CD4-positive, alpha-beta T cell treated with Interferon alpha-2 for 1 hour (primary cell): ENCODE measurements around the gene KAZN.

Experiments
- DNase-seq, 2 donors: peaks; one replicate each; pipeline ENCODE4 v3.0.0-alpha.2; 2020 to 2022

The KAZN gene

DNA sequence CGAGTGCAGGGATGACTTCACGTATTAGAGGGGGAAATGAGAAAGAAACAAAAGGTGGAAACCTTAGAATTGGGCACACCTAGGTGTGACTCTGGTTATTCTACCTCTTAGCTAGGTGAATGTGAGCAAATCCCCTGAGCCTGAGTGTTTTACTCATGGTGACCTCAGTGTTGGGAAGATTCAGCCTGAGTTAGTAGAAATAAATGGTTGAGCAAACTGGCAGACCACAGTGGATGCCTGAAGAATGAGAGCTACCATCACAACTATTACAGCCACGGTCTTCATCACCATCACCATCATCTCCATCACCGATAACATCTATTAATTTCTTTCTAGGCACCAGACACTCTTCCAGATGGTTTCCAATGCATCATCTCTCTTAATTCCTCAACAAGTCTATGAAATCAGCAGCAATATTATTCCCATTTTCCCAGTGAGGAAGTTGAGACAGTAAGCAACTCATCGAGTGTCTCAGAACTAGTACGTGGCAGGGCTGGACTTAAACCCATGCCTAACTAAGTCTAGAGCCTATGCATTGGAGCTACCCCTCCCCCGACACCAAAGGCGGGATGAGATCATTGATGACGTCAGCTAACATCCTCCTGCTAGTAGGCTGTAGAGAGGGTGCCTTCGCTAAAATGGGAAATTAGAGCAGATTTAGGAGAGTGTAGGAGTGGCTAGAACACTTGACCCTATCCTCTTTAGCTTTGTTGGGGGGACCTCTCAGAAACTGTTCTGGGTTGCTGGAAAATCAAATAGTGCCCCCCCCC lies 7.9 kb upstream of the KAZN start:
- DNase-seq, result no peak

- DNase-seq, result no peak
Measured at GRCh38 chr1:14591600-14591999, 6.9 kb upstream of the KAZN start.

- no peak for DNase-seq
Measured at GRCh38 chr1:14592004-14592631, 6.4 kb upstream of the KAZN start.

- DNase-seq, result no peak
Measured at GRCh38 chr1:14593302-14593701, 5.2 kb upstream of the KAZN start.

- DNase-seq, result no peak
Measured at GRCh38 chr1:14594045-14594444, 4.4 kb upstream of the KAZN start.

DNA sequence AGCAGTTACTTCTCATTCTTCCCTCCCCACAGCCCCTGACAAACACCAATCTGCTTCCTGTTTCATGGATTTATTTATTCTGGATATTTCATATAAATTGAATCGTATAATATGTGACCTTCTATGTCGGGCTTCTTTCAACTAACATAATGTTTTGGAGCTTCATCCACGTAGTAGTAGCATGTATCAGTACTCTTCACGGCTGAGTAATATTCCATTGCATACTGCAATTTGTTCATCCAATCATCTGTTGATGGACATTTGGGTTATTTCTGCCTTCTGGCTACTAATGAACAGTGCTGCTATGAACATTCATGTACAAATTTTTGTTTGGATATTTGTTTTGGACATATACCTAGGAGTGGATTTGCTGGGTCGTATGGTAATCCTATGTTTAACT lies 1.9 kb upstream of the KAZN start:
- DNase-seq, result no peak

DNA sequence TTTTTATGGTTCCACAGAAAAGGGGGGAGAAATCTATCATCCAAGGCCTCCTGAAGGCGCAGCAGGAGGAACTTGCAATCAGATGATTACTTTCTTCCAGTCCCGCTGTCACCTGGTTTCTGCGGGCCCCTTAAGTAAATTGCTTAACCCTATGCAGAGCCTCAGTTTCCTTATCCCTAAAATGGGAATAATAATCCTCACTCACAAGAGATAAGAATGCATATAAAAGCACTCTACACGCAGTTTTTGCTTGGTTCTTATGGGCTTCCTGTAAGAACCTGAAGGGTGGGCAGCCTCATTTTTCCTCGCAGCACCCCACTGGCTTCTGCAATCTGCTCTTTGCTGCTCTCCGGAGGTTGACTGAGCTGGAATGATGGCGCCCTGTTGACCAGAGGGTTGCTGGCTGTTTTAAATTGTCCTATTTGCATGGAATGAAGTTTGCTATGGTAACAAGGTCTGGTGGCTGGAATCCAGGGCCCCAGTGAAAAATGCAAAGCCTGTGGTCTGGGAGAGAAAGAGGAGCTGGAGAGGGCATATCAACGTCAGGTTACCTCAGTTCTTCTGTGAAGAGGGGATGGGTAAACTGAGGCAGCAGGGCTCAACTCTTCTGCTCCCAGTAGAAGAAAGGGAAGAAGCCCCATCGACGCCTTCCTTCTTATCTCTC lies 1.0 kb upstream of the KAZN start:
- DNase-seq, result no peak

- DNase-seq, result no peak
Measured at GRCh38 chr1:14598007-14598497, 433 bp upstream of the KAZN start.

DNA sequence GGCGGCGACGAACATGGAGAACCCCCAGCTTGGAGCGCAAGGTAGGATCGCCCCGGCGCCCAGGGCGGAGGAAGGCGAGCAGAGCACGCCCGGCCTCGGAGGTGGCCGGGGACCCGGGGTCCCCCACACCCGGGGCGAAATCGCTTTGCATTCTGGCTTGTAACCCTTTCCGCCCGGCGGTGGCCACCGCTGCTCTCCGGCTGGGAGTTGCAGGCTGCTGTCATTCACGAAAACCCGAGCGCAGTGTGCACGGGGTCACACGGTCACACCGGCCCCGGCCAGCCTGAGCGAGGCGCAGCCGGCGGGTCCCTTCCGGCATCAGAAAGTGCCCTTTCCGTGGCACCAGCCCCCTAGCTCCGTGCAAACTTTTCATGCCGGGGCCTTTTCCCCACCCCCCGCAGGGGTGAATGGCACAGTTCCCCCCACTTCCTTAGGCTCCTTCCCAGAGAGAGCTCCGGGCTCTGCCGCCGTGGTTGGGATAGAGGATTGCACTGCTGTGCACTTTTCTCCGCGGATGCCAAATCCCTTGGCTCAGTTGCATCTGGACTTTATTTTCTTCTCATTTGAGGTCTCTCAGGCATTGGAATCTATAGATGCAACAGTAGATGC lies 802 bp downstream of the KAZN start:
- no peak for DNase-seq

GRCh38 chr1:14599800-14600199 lies 1.3 kb downstream of the KAZN start:
- no peak for DNase-seq

GRCh38 chr1:14600405-14601112 lies 2.1 kb downstream of the KAZN start:
- no peak for DNase-seq

GRCh38 chr1:14602136-14602535 lies 3.7 kb downstream of the KAZN start:
- DNase-seq, result no peak

- DNase-seq, result no peak
Measured at GRCh38 chr1:14603645-14604044, 5.2 kb downstream of the KAZN start.

GRCh38 chr1:14604414-14604813 lies 5.9 kb downstream of the KAZN start:
- no peak for DNase-seq

GRCh38 chr1:14605945-14606344 lies 7.5 kb downstream of the KAZN start:
- DNase-seq, result no peak

- no peak for DNase-seq
Measured at GRCh38 chr1:14606632-14607031, 8.1 kb downstream of the KAZN start.

- no peak for DNase-seq
Measured at GRCh38 chr1:14607295-14607694, 8.8 kb downstream of the KAZN start.

GRCh38 chr1:14608308-14608707 lies 9.8 kb downstream of the KAZN start:
- DNase-seq, result no peak

DNA sequence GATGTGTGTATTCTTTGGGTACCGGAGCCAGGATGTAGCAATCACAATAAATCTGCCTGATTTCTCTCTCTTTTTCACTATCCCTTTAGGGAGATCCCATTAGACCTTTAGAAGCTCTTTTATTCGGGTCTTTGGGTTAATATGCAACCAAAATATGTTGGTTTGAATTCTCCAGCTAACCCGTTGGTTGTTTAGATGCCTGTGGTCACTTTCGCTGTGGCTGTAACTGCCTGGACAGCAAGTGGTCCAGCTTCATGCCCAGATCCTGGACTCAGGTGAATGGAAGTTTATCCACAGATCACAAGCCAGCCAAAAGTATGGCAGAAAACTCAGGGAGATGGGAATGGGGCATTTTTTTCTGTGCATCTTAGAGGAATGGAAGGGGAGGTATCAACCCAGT lies 12.3 kb downstream of the KAZN start:
- DNase-seq, result no peak

DNA sequence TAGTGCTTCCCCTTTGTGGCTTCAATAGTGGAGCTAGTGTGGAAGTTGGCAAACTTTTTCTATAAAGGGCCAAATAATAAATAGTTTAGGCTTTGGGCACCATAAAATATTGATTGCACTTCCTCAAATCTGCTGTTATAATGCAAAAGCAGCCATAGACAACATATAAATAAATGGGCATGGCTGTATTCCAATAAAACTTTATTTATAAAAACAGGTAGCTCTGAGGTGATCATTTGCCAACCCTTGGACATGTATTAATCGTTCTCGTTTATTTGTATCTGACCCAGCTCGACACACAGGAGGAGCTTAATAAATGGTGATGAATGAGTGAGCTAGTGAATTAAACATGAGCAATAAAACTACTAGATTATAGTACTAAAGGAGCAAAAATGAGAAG lies 13.3 kb downstream of the KAZN start:
- no peak for DNase-seq

- DNase-seq, result no peak
Measured at GRCh38 chr1:14612256-14612655, 13.8 kb downstream of the KAZN start.

DNA sequence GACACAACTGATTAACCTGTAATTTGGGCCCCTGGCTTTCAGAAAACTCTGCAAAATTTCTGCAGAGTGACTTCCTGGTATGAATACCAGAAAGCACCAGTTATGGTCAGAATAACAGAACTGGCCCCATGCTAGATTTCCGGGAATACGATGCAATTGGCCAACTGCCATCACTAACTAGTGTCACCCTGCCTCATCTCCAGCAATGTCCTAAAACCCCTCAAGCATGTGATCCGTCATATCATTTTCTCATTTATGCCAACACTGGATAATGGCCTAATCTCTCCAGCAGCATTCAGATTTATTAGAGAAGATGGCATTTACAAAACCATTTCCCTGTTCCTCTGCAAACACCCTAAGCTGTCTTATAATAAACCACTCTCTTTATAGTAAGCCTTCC lies 15.4 kb downstream of the KAZN start:
- no peak for DNase-seq

DNA sequence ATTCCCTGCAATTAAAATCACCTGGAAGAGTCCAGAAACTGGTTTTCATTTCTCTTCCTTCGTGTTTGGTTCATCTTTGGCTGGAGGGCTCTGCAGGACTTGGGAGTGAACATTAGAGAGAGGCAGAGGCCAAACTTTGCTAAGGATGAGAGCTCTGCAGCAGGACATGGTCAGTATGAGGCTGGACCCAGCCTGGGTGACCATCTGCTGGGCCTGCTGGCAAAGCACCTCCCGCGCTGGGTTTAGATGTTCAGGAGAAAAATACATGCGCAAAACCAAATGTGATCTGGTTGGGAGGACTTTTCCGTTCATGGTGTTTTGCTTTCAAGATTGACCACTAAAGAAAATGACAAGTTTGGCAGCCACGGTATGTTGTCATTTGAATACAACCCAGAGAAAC lies 15.9 kb downstream of the KAZN start:
- no peak for DNase-seq
